Kidney glomerular epithelial cell (primary cell): Measurements from ENCODE around the gene FRMD6.
"Not testable (repeated sequence)": the region's sequence is repeated elsewhere in the genome, so short reads cannot be mapped to it uniquely, and the experiment has no call there.

Source experiments
- DNase-seq: peaks from one replicate; lab custom pipeline; 2025; lab: John Stamatoyannopoulos, UW

FRMD6 gene

GRCh38 chr14:51630987-51631386 is 20.7 kb upstream of the FRMD6 start:
- no peak for DNase-seq

- DNase-seq = not testable (repeated sequence)
Observed at GRCh38 chr14:51633298-51633697, 18.4 kb upstream of the FRMD6 start.

GRCh38 chr14:51636109-51636508 is 15.6 kb upstream of the FRMD6 start:
- DNase-seq = no peak

GRCh38 chr14:51638071-51638944 is 13.4 kb upstream of the FRMD6 start:
- DNase-seq = peak; percentile 53

GRCh38 chr14:51639668-51640316 is 11.9 kb upstream of the FRMD6 start:
- no peak for DNase-seq

DNA sequence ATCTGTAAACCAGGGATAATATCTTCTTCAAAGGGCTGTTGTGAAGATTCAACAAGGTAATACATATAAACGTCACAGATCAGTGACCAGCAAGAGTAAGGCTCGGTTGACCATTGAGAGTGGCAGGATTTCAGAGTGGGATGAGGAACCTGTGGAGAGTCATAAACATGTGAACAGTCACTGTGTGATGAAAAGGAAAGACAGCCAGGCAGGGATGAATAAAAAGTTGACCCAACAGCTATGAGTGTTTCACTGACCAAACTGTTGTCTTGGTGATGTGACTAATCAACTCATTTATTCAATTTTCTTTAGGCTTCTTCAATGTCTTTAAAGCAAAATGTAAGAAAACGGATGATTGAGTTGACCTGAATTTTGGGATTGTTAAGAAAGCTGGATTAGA is 8.6 kb upstream of the FRMD6 start:
- DNase-seq = peak; percentile 91

GRCh38 chr14:51644217-51644933 is 7.3 kb upstream of the FRMD6 start:
- DNase-seq = peak; percentile 33

- DNase-seq = no peak
Observed at GRCh38 chr14:51648296-51648695, 3.4 kb upstream of the FRMD6 start.

- DNase-seq = no peak
Observed at GRCh38 chr14:51650716-51651387, 858 bp upstream of the FRMD6 start.

DNA sequence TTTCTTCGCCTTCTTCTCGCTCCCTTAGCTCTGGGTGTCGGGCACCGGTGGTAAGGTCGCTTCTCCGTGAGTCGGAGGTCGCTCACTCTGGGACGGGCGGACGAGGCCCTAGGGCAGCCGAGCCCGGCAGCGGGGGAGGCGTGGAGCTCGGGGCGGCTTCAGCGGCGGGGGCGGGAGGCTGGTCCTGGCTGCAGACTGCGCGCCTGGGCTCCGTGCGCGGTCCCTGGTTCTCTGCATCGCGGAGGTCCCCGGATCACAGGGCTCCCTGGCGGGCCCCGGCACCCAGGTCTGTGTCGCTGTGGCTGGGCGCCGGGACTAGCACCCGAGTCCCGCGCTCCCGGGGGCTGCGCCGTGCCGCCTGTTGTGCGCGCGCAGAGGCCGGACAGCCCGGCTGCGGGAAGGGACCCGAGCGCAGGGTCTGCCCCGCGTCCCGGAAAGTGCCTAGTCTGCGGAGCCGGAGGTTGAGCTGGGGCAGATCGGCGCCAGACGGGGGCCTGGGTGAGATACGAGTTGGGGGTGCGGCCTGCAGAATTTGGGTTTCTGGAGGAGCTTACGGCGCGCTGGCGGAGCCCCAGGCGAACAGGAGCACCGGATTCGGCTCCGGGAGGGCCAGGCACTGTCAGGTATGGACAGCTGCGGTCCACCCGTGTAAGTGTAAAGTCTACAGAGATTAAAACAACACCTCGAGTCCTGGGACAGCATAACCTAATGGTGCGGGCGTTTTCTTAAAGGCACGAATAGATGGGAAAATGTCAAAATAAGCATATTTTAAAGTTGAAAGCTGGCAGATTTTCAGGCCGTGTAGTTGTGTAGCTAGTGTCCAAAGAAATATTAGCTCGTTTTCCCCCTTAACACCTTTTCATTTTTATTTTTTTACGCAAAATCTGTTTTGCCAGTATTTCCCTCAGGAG is 713 bp downstream of the FRMD6 start:
- no peak for DNase-seq

- peak; percentile 69 for DNase-seq
Observed at GRCh38 chr14:51653079-51653774, 1.5 kb downstream of the FRMD6 start.

- no peak for DNase-seq
Observed at GRCh38 chr14:51653775-51654532, 2.2 kb downstream of the FRMD6 start.

DNA sequence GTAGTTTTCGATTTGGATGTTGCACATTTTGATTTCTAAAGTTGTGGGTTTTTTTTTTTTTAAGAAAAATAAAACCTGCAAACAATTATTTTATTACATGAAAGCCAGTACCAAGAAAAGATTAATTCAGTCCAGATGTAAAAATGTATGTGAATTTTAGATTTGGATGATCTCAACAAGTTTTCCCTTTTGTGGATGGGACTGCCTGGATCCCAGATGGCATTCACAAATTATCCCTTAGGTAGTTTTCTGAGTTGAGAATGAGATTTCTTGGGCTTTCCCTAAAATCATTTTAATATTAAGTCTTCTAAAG is 2.8 kb downstream of the FRMD6 start:
- no peak for DNase-seq

DNA sequence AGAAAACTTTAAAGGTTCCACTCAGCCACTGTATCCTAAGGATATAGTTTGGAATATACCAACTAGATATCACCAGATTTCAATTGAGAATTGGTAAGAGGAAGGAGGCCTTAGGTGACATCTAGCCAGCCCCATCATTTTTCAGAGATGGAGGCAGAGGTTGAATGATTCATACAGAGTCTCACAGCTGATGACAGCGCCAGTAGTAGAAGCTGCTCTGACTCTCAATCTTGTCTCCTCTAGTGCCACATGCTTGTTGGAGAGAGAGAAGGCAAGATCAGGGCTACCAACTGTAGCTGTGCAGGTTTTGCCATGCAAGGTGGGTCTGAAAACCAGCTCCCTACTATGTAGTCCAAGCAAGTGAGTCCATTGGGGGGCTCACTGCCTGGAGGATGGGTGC is 6.1 kb downstream of the FRMD6 start:
- peak; percentile 13 for DNase-seq

GRCh38 chr14:51658441-51659173 is 6.9 kb downstream of the FRMD6 start:
- DNase-seq = no peak

DNA sequence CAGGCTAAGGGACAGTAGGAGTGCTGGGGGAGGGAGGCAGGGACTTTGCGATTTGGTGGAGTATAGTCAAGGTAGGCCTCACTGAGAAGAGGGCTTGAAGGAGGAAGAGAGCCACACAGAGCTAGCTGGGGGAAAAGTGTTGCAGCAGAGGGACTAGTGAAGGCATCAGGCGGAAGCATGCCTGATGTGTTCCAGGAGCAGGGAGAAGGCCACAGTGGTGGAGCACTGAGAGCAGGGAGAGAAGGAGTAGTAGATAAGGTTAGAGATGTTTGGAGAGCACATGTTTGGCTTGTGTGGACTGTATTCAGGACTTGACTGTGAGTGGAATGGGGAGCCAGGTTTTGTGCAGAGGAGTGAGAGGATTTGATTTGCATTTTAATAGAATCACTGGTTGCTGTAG is 9.0 kb downstream of the FRMD6 start:
- DNase-seq = no peak

DNA sequence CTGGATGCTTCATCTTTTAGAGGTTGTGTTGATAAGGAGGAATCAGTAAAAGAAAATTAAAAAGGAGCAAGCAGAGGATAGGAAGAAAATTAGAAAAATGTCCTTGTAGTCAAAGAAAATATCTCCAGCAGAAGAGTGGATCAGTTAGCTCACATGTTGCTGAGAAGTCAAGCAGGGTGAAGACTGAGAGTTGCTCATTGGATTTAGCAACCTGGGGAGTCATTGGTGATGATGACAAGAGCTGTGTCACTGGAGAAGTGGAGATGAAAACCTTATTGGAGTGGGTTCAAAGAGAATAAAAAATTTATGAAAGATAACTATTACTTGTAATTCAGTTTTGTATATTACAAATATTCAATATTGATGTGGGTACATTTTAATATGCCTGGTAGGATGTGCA is 9.8 kb downstream of the FRMD6 start:
- no peak for DNase-seq

GRCh38 chr14:51663783-51664326 is 12.1 kb downstream of the FRMD6 start:
- no peak for DNase-seq

- no peak for DNase-seq
Observed at GRCh38 chr14:51666070-51666469, 14.4 kb downstream of the FRMD6 start.
